ENCODE data around the gene PPP2R3B.

PPP2R3B gene

DNA sequence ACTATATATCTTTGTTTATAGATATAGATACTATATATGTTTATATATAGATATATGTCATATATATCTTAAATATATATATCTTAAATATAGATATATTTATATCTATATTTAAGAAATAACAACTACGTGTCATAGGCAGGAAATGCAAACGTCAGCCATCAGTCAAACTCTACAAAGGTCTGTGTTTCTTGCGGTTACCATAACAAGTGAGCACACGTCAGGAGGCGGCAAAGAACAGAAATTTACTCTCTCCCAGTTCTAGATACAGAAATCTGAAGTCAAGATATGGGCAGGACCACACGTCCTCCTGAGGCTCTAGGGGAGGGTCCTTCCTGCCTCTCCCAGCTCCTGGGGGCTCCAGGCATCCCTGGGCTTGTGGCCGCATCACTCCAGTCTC is 99.0 kb downstream of the PPP2R3B start:
- no peak for TF ChIP-seq GABPA (IDR thresholded peaks at IDR 0.05; ENCODE audit: low read depth)
- TF ChIP-seq, protein P1, sequence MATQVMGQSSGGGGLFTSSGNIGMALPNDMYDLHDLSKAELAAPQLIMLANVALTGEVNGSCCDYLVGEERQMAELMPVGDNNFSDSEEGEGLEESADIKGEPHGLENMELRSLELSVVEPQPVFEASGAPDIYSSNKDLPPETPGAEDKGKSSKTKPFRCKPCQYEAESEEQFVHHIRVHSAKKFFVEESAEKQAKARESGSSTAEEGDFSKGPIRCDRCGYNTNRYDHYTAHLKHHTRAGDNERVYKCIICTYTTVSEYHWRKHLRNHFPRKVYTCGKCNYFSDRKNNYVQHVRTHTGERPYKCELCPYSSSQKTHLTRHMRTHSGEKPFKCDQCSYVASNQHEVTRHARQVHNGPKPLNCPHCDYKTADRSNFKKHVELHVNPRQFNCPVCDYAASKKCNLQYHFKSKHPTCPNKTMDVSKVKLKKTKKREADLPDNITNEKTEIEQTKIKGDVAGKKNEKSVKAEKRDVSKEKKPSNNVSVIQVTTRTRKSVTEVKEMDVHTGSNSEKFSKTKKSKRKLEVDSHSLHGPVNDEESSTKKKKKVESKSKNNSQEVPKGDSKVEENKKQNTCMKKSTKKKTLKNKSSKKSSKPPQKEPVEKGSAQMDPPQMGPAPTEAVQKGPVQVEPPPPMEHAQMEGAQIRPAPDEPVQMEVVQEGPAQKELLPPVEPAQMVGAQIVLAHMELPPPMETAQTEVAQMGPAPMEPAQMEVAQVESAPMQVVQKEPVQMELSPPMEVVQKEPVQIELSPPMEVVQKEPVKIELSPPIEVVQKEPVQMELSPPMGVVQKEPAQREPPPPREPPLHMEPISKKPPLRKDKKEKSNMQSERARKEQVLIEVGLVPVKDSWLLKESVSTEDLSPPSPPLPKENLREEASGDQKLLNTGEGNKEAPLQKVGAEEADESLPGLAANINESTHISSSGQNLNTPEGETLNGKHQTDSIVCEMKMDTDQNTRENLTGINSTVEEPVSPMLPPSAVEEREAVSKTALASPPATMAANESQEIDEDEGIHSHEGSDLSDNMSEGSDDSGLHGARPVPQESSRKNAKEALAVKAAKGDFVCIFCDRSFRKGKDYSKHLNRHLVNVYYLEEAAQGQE (IDR thresholded peaks at IDR 0.05; ENCODE audit: insufficient replicate concordance, low read depth), result no peak
- no peak for TF ChIP-seq POLR2AphosphoS5 (IDR thresholded peaks at IDR 0.05; ENCODE audit: low read depth)
- TF ChIP-seq, protein P2, sequence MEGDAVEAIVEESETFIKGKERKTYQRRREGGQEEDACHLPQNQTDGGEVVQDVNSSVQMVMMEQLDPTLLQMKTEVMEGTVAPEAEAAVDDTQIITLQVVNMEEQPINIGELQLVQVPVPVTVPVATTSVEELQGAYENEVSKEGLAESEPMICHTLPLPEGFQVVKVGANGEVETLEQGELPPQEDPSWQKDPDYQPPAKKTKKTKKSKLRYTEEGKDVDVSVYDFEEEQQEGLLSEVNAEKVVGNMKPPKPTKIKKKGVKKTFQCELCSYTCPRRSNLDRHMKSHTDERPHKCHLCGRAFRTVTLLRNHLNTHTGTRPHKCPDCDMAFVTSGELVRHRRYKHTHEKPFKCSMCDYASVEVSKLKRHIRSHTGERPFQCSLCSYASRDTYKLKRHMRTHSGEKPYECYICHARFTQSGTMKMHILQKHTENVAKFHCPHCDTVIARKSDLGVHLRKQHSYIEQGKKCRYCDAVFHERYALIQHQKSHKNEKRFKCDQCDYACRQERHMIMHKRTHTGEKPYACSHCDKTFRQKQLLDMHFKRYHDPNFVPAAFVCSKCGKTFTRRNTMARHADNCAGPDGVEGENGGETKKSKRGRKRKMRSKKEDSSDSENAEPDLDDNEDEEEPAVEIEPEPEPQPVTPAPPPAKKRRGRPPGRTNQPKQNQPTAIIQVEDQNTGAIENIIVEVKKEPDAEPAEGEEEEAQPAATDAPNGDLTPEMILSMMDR (IDR thresholded peaks at IDR 0.05; ENCODE audit: insufficient read depth, low read length), result no peak
- no peak for TF ChIP-seq SPI1 (IDR thresholded peaks at IDR 0.05; ENCODE audit: borderline replicate concordance, low read depth)
- no peaks in the 10 kb centered on the region for H3K27me3 ChIP-seq (ENCODE audit: insufficient read depth, poor library complexity, severe bottlenecking)
- no peak for DNase-seq (ENCODE audit: low read depth in 1 of 2, low spot score in 1 of 2)
- no peak overlapping the region for H3K27ac ChIP-seq (replicated peaks)
- H3K4me3 ChIP-seq (replicated peaks; ENCODE audit: insufficient read depth, low read length), result no peak overlapping the region

DNA sequence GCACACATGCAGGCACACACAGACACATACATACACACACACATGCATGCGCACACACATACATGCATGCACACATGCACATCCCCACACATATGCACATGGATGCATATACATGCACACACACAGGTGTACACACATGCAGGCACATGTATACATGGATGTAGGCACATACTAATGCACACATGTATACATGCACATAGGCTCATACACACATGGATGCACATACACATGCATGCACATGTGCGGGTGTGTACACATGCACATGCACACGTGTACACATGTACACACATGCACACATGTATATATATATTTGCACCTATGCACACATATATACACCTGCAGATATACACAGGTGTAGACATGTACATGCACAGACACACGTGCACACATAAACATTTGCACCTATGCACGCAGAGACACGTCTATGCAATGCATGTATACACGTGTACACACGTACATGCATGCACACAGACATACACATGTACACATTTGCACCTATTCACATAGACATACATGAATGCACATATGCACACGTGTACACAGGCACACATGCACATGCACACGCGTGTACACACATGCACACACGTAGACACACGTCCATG is 101.5 kb downstream of the PPP2R3B start:
- H3K27ac ChIP-seq (replicated peaks), result no peak overlapping the region
- no peak for DNase-seq (ENCODE audit: low read depth in 1 of 2, low spot score in 1 of 2)
- TF ChIP-seq, protein P1 (IDR thresholded peaks at IDR 0.05; ENCODE audit: insufficient replicate concordance, low read depth), result no peak
- TF ChIP-seq POLR2AphosphoS5 (IDR thresholded peaks at IDR 0.05; ENCODE audit: low read depth) (no peak), SPI1 (IDR thresholded peaks at IDR 0.05; ENCODE audit: borderline replicate concordance, low read depth) (no peak), GABPA (IDR thresholded peaks at IDR 0.05; ENCODE audit: low read depth) (no peak)
- TF ChIP-seq, protein P2 (IDR thresholded peaks at IDR 0.05; ENCODE audit: insufficient read depth, low read length), result no peak
- no peaks in the 10 kb centered on the region for H3K27me3 ChIP-seq (ENCODE audit: insufficient read depth, poor library complexity, severe bottlenecking)
- H3K4me3 ChIP-seq (replicated peaks; ENCODE audit: insufficient read depth, low read length), result no peak overlapping the region

All from HL-60 (cell line).